CMK (cell line): ENCODE measurements around the gene ARHGAP4.

Source experiments
- DNase-seq: peaks from one replicate; pipeline ENCODE4 v3.0.0-alpha.2; 2010; ENCODE audit warnings: low read depth

Gene ARHGAP4

DNA sequence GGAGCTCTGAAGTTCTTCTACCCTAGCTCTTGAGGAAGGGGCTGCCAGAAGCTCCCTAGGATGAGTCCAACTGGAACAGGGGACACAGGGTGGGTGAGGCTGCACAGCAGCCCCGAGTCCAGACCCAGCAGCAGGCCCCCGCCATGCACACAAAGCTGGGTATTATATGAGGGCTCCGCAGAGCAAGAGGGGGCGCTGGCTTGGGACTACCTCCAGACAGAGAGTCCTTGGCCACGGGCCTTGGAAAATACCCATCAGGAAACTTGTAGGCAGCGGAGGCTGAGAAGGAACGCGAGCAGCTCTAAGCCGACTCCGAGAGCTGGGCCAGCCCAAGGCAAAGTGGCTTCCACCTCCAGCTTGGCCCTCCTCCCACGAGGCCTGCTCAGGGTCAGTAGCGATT, 37.5 kb upstream of the ARHGAP4 start:
- no peak for DNase-seq

DNA sequence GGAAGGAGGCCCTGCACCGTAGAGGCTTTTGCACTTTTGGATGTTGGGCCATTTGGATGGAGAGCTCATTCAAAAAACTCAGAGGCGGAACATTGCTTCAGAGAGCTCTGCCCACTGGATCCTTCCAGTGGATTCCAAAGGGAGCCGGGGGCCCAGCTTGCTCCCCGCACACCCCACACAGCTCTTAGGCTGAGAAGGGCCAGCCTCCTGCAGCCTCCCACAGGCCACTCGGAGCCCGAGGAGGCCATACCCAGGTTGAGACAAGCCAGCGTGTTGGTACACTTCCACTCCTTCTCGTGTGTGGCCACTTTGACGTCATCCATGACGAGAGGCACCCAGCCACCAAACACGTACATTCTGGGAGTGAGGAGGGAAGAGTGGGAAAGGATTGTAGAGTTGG, 35.2 kb upstream of the ARHGAP4 start:
- no peak for DNase-seq

DNA sequence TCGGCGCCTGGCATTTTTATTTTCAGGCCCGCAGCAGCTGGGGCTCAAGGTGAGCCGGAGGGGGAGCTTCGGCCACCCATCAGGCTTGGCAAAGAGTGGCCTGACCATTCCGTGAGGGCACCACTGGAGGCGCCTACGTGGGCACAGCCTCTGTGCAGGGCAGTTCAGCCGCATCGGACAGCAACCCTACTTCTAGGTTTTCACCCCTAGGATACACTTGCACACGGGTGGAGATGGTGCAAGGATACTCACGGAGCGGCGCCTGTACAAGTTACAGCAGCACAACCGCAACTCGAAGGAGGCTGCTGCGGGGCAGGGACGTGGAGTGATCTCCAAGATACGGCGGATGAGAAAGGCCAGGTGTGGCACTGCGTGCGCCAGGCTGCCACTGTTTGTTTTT, 34.7 kb upstream of the ARHGAP4 start:
- no peak for DNase-seq

GRCh38 chrX:153960077-153960476, 34.0 kb upstream of the ARHGAP4 start:
- DNase-seq: no peak

- DNase-seq: no peak
Observed at GRCh38 chrX:153959649-153960048, 33.6 kb upstream of the ARHGAP4 start.

- no peak for DNase-seq
Observed at GRCh38 chrX:153958605-153959004, 32.5 kb upstream of the ARHGAP4 start.

- DNase-seq: no peak
Observed at GRCh38 chrX:153957224-153957623, 31.2 kb upstream of the ARHGAP4 start.

DNA sequence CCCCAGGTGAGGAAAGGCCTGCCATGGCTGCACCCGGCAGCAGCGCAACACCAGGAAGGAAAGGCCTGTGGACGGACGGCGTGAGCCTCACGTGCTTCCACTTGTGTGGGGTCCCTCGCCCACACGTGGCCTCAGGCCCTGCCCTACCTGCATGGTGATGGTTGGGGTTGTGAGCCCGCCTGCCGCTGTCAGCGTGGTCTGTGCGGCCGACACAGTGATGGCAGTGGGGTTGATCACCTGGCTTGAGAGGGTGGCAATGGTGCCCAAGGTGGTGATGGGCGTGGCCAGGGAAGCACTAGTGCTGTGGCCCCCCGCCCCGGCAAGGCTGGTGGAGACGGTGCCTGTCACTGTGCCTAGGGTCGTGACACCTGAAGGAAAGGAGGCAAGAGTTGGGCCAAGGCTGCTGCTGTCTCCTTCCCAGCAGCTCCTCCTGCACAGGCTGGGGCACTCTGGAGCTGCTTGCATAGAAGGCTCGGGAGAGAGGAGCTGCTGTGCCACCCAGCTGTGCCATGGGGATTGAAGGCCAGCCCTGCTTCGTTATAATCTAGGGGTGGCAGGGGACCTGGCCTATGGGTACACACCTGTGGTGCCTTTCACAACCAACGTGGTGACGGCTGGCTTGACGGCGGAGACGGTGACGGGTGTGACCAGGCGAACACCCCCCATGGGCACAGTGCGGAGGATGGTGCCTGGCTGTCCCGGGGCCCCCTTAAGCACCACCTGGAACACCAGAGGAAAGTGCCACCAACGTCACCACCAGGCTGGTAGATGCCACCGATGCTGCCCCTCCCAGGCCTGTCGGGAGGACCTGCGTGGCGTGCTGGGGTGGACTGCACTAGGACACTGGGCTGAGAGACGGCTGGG, 30.2 kb upstream of the ARHGAP4 start:
- no peak for DNase-seq

- no peak for DNase-seq
Observed at GRCh38 chrX:153955228-153955732, 29.2 kb upstream of the ARHGAP4 start.

GRCh38 chrX:153954558-153955227, 28.6 kb upstream of the ARHGAP4 start:
- DNase-seq: no peak

DNA sequence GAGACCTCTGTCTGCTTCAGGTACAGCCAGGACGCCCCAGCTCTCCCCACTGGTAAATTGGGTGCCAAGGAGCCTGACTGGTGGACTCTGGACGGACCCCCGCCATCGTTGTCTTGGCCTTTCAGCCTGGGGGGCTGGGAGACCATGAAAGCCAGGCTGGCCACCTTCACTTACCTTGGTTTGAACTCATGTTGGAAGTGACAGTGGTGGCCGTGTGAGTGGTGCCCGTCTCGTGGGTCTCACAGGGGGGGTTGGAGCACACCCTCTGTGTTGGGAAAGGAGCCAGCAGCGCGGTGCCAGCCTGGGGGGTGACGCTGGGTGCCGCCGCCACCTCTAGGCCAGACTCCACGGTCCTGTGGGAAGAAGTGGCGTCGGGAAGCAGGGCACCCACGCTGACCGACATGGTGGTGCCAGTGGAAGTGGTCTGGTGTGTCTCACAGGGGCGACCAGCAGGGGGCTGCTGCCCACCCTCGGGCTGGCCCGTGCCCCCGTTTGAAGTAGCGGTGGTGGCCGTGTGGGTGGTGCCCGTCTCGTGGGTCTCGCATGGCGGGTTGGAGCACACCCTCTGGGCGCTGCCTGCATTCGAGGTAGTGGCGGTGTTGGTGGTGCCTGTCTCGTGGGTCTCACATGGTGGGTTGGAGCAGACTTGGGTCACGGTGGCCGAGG, 28.0 kb upstream of the ARHGAP4 start:
- no peak for DNase-seq

GRCh38 chrX:153953342-153953830, 27.3 kb upstream of the ARHGAP4 start:
- no peak for DNase-seq

DNA sequence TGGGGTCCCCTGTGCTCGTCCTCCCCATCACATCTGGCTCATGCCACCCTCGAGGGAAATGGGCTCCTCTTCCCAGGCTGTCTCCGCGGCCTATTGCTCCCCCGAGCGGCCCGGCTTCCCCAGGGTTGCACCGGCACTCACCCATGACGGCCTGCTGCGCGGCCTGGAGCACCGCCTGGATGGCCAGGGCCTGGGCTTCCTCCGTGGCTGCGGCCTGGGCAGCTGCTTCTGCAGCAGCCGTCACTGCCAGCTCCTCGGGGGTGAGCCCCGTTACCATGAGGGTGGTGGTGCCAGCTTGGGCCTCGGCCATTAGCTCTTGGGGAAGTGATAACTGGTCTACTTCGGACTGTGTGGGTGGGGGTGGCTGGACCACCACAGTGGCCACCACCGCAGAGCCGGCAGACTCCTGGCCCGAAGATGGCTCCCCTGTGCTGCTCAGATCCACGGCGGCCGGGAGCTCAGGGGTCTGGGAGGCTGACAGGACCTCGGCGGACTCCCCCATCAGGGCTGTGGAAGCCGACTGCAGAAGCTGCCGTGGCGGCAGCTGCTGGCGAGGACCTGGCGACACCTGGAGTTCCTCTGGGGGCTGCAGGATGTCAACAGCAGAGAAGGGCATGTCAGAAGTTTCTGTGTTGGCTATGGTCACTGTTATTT, 26.4 kb upstream of the ARHGAP4 start:
- no peak for DNase-seq

DNA sequence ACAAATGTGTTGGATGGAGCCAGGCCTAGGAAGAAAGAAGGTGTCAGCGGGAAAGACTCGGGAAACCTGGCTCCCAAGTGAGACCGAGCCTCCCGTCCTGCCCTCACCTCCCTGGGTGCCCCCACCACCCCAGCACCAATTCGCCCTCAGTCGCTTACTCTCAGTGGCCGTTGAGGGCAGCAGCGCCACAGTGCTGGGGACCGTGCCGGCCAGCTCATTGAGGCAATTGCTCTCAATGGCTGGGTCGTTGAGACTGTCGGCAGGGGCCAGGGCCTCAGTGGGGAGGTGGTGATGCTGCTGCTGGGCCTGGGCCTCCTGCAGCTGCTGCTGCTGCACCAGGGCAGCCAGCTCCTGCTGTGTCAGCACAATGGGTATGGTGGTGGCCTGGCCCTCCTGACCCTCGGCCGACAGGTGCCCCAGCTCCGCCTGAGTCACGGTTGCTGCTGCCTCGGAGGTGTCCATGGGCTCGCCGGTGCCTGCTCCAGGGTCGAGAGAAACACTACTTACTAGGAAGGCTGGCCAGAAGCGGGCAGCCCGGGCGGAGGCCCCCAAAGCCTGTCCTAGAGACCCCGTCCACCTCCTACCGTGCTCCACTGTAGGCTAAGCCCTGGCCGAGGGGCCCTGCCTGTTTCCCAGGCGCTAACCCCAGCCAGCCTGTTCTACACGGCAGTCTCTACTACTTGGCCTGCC, 25.8 kb upstream of the ARHGAP4 start:
- DNase-seq: no peak

- DNase-seq: no peak
Observed at GRCh38 chrX:153950127-153950526, 24.1 kb upstream of the ARHGAP4 start.

- no peak for DNase-seq
Observed at GRCh38 chrX:153948847-153949805, 23.1 kb upstream of the ARHGAP4 start.

- no peak for DNase-seq
Observed at GRCh38 chrX:153948002-153948466, 22.0 kb upstream of the ARHGAP4 start.

GRCh38 chrX:153947009-153947769, 21.1 kb upstream of the ARHGAP4 start:
- DNase-seq: no peak
